MM.1S (cell line): ENCODE measurements around the gene CYP2A7.

Experiments
- EZH2 ChIP-seq: fragments of 300-600 bp; sonication (generic); optimal IDR thresholded peaks from 2 replicates; pipeline ENCODE3; 2017; ENCODE audit warnings: low read depth, mild to moderate bottlenecking, antibody characterized with exemption, low read length, mixed read lengths
- EZH2phosphoT487 ChIP-seq: fragments of 300-600 bp; sonication (generic); IDR thresholded peaks from 2 replicates; pipeline ENCODE4 v1.6.1; 2018; ENCODE audit warnings: antibody characterized with exemption, low read length
- TF ChIP-seq, protein P1 (sequence below): fragments of 300-600 bp; sonication (generic); IDR thresholded peaks from 2 replicates; pipeline ENCODE4 v1.5.1; 2016; ENCODE audit warnings: antibody characterized with exemption, low read length, mixed read lengths

DNA sequence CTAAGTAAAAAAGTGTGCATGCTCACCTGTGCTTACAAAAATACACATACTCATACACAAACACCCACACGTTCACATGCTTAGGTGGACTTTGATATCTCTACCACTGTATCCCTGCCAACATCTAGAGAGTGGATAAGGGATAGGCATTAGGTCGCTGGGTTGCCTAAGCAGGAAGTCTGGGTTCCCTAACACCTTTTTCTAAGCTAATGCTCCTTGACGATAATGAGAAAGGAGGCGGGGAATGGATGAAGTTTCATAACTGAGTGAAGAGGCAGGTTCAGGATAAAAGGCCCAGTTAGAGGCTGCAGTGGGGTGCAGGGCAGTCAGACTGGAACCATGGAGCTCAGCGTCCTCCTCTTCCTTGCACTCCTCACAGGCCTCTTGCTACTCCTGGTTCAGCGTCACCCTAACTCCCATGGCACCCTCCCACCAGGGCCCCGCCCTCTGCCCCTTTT lies 41.9 kb upstream of the CYP2A7 start:
- TF ChIP-seq, protein P1, sequence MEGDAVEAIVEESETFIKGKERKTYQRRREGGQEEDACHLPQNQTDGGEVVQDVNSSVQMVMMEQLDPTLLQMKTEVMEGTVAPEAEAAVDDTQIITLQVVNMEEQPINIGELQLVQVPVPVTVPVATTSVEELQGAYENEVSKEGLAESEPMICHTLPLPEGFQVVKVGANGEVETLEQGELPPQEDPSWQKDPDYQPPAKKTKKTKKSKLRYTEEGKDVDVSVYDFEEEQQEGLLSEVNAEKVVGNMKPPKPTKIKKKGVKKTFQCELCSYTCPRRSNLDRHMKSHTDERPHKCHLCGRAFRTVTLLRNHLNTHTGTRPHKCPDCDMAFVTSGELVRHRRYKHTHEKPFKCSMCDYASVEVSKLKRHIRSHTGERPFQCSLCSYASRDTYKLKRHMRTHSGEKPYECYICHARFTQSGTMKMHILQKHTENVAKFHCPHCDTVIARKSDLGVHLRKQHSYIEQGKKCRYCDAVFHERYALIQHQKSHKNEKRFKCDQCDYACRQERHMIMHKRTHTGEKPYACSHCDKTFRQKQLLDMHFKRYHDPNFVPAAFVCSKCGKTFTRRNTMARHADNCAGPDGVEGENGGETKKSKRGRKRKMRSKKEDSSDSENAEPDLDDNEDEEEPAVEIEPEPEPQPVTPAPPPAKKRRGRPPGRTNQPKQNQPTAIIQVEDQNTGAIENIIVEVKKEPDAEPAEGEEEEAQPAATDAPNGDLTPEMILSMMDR: no peak
- TF ChIP-seq EZH2 (no peak), EZH2phosphoT487 (no peak)
